SU-DHL-6 (cell line): Measurements from ENCODE around the gene THAP2.

Source experiments
- EZH2phosphoT487 ChIP-seq: fragments of 200-600 bp; sonication (generic), shearing (Covaris generic); conservative IDR thresholded peaks from 2 replicates; pipeline ENCODE4 v1.6.1; 2018; ENCODE audit warnings: mild to moderate bottlenecking, antibody characterized with exemption, low read length, moderate library complexity, mixed read lengths
- TF ChIP-seq, protein P1 (sequence below): fragments of 200-600 bp; sonication (generic); IDR thresholded peaks from one replicate; pipeline ENCODE4 v1.5.1; 2017; ENCODE audit warnings: antibody characterized with exemption, mild to moderate bottlenecking, low read length, moderate library complexity; ENCODE audit not compliant: insufficient read depth, poor library complexity, severe bottlenecking

DNA sequence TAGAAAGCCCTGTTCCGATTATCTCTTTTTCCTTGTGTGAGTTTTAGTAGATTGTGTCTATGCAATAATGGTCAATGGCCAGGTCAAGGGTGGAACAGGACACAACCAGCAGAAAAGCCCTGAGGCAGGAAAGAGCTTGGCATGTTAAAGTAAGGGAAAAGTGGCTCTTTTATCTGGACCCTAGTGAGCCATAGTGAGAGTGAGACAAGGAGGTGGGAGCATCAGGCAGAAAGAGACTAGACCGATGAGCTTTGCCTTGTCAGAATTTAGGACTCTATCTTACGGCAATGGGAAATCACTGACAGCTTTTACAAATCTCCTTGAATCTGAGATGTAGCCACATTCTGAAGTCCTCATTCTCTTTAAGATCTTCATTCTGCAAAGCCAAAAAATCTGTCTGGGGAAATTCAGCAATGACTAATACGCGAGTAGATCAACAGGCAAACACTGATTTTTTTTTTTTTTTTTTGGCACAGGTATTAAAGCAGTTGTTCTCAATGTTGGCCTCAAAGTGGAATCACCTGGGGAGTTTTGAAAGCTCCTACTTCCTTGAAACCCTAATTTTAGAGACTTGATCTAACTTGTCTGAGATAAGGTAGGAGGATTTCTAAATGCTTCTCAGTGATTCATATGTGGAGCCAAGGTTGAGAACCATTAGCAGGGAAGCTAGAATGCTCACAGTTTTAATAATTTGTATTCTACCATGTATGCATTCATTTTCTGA is 55.7 kb downstream of the THAP2 start:
- TF ChIP-seq, protein P1, sequence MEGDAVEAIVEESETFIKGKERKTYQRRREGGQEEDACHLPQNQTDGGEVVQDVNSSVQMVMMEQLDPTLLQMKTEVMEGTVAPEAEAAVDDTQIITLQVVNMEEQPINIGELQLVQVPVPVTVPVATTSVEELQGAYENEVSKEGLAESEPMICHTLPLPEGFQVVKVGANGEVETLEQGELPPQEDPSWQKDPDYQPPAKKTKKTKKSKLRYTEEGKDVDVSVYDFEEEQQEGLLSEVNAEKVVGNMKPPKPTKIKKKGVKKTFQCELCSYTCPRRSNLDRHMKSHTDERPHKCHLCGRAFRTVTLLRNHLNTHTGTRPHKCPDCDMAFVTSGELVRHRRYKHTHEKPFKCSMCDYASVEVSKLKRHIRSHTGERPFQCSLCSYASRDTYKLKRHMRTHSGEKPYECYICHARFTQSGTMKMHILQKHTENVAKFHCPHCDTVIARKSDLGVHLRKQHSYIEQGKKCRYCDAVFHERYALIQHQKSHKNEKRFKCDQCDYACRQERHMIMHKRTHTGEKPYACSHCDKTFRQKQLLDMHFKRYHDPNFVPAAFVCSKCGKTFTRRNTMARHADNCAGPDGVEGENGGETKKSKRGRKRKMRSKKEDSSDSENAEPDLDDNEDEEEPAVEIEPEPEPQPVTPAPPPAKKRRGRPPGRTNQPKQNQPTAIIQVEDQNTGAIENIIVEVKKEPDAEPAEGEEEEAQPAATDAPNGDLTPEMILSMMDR: no peak
- TF ChIP-seq EZH2phosphoT487: no peak
